ENCODE data around the gene PTGES3L. TPM values are rescaled to one million over a fixed set of nuclear protein-coding genes. Genes with fewer than 3 reads are reported as not detected.
A peak's percentile ranks its signal among the peaks of the same experiment; 100 is the strongest.

The PTGES3L gene
- total RNA-seq, 1 donor = under 0.01 TPM

DNA sequence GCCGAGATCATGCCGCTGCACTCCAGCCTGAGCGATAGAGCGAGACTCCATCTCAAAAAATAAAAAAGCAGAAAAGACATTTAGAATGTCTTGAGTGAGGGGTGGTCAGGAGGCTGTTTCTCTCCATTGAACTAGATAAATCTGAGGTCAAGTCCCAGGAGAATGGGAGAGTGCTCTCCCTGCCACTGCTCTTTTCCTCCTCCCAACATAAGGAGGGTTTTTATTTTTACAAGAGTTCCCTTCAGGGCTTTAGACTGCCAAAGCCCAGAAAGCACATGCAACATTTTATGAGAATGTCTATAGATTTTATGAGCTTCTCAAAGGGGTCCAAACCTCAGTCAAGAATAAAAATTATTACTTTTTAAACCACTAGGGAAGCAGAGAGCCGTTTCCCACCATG lies 46.7 kb upstream of the PTGES3L start:
- Histone ChIP-seq H3K4me1 (ENCODE audit: insufficient read depth, low read length) (peaks cover 3% of the 10 kb centered on the region), H3K9me3 (ENCODE audit: low read depth, low read length) (no peaks in the 10 kb centered on the region), H3K4me3 (ENCODE audit: insufficient read depth, low read length) (no peak overlapping the region), H3K4me2 (ENCODE audit: insufficient read depth, low read length) (no peak overlapping the region), H2AFZ (ENCODE audit: low read length) (no peak overlapping the region), H3K27me3 (ENCODE audit: insufficient read depth, low read length) (no peaks in the 10 kb centered on the region), H3K36me3 (ENCODE audit: insufficient read depth, low read length) (no peaks in the 10 kb centered on the region), H3K79me2 (ENCODE audit: insufficient read depth, low read length) (peaks cover 8% of the 10 kb centered on the region), H3K27ac (ENCODE audit: low read depth, low read length) (no peak overlapping the region), H4K20me1 (ENCODE audit: insufficient read depth, low read length) (no peaks in the 10 kb centered on the region)
- DNase-seq (ENCODE audit: insufficient read length, low spot score, missing footprints) = peak; percentile 79
- TF ChIP-seq, protein P1, sequence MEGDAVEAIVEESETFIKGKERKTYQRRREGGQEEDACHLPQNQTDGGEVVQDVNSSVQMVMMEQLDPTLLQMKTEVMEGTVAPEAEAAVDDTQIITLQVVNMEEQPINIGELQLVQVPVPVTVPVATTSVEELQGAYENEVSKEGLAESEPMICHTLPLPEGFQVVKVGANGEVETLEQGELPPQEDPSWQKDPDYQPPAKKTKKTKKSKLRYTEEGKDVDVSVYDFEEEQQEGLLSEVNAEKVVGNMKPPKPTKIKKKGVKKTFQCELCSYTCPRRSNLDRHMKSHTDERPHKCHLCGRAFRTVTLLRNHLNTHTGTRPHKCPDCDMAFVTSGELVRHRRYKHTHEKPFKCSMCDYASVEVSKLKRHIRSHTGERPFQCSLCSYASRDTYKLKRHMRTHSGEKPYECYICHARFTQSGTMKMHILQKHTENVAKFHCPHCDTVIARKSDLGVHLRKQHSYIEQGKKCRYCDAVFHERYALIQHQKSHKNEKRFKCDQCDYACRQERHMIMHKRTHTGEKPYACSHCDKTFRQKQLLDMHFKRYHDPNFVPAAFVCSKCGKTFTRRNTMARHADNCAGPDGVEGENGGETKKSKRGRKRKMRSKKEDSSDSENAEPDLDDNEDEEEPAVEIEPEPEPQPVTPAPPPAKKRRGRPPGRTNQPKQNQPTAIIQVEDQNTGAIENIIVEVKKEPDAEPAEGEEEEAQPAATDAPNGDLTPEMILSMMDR (IDR thresholded peaks at IDR 0.05; ENCODE audit: extremely low read depth, low read depth, low read length) = no peak

DNA sequence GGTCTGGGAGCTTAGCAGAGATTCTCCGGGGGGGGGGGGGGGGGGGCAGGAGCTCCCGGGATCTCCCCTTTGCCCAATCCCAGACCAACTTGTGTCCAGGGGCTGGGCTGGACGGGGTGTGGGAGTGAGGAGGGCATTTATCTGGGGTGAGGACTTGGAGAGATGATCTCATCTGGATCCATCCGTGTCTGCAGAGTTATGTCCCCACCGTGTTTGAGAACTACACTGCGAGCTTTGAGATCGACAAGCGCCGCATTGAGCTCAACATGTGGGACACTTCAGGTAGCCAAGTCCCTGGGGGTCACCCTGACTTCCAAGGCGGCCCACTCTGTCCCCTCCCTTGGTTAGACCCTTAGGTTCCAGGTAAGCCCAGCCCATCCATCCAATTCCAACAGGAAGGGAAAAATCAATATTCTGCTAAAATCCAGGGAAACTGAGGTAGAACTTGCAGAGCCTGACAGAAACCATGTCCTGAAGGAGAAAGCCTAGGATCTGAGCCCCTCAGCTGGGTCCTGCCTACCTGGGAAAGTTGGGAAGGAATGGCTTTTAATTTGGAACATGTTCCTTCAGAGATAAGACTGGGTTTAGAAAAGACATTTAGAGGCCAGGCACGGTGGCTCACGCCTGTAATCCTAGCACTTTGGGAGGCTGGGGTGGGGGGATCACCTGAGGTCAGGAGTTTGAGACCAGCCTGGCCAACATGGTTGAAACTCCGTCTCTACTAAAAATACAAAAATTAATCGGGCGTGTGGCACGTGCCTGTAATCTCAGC lies 46.1 kb upstream of the PTGES3L start:
- Histone ChIP-seq H3K4me1 (ENCODE audit: insufficient read depth, low read length) (peaks cover 4% of the 10 kb centered on the region), H4K20me1 (ENCODE audit: insufficient read depth, low read length) (no peaks in the 10 kb centered on the region), H2AFZ (ENCODE audit: low read length) (no peak overlapping the region), H3K27ac (ENCODE audit: low read depth, low read length) (no peak overlapping the region), H3K27me3 (ENCODE audit: insufficient read depth, low read length) (no peaks in the 10 kb centered on the region), H3K36me3 (ENCODE audit: insufficient read depth, low read length) (no peaks in the 10 kb centered on the region), H3K4me2 (ENCODE audit: insufficient read depth, low read length) (no peak overlapping the region), H3K79me2 (ENCODE audit: insufficient read depth, low read length) (peaks cover 15% of the 10 kb centered on the region), H3K4me3 (ENCODE audit: insufficient read depth, low read length) (no peak overlapping the region), H3K9me3 (ENCODE audit: low read depth, low read length) (no peaks in the 10 kb centered on the region)
- TF ChIP-seq, protein P1 (IDR thresholded peaks at IDR 0.05; ENCODE audit: extremely low read depth, low read depth, low read length) = no peak
- peak; percentile 90 for DNase-seq (ENCODE audit: insufficient read length, low spot score, missing footprints)

DNA sequence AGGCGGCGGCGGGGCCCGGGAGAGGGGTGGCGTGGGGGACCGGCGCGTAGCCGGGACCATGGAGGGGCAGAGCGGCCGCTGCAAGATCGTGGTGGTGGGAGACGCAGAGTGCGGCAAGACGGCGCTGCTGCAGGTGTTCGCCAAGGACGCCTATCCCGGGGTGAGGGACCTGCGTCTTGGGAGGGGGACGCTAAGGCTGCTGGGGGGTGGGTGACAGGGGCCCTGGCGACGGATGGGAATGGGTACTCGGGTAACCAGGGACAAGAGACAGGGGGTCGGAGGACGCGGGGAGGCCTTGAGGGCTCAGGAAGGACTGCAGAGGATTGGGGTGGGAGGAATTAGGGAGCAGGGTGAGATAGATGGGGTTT lies 45.4 kb upstream of the PTGES3L start:
- Histone ChIP-seq H3K27ac (ENCODE audit: low read depth, low read length) (no peak overlapping the region), H3K9me3 (ENCODE audit: low read depth, low read length) (no peaks in the 10 kb centered on the region), H4K20me1 (ENCODE audit: insufficient read depth, low read length) (peaks cover 2% of the 10 kb centered on the region), H3K4me2 (ENCODE audit: insufficient read depth, low read length) (peak overlapping the region; percentile 63), H3K36me3 (ENCODE audit: insufficient read depth, low read length) (peaks cover 1% of the 10 kb centered on the region), H3K27me3 (ENCODE audit: insufficient read depth, low read length) (no peaks in the 10 kb centered on the region), H3K4me1 (ENCODE audit: insufficient read depth, low read length) (peaks cover 11% of the 10 kb centered on the region), H3K4me3 (ENCODE audit: insufficient read depth, low read length) (peak overlapping the region; percentile 56), H3K79me2 (ENCODE audit: insufficient read depth, low read length) (peaks cover 20% of the 10 kb centered on the region), H2AFZ (ENCODE audit: low read length) (peak overlapping the region; percentile 59)
- no peak for DNase-seq (ENCODE audit: insufficient read length, low spot score, missing footprints)
- TF ChIP-seq, protein P1 (IDR thresholded peaks at IDR 0.05; ENCODE audit: extremely low read depth, low read depth, low read length) = no peak

DNA sequence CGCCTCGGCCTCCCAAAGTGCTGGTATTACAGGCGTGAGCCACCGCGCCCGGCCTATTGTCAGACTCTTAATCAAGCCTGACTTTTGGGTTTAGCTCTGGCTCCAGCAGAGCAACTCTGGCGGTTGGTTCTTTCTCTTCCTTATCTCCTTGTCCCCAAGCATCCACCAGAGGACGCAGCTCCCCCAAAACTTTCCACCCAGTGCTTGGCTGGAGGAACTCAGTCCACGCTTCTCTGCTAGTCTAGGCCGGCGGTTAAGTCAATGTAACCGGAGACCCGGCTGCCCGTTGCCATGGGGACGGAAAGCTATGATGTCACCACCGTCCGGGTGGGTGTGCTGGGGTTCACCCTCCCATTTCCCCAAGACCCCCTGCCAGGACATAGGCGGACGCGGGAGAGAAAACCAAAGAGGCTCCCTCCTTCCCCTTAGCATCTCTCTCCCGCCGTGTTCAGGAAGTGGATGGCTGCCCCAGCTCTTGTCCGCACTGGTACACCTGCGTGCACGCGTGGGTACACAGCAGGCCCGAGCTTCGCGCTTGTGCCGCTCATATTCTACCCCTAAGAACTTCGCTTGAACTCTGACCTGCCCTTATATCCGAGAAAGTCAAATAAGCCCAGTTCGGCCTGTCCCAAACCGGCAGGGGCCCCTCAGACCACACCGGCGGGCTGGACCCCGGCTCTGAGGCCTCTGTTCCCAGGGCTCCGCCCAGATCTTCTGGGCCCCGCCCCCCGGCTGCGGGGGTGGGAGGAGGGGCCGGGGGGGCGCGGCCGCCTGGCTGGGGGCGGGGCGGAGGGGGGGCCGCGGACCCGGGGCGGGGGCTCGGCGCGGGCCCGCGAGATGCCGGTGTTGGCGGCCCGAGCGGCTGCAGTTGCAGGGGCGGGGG lies 44.8 kb upstream of the PTGES3L start, which contains the start of gene RND2:
Gene RND2 (plus strand): TSS at position 825 of the 883 bp plus-strand sequence. CDS start 117 bp downstream, outside the sequence.
- TF ChIP-seq, protein P1 (IDR thresholded peaks at IDR 0.05; ENCODE audit: extremely low read depth, low read depth, low read length) = peak; percentile 91
- Histone ChIP-seq H3K4me3 (ENCODE audit: insufficient read depth, low read length) (peak within 1 kb of the TSS; percentile 74), H3K4me2 (ENCODE audit: insufficient read depth, low read length) (peak within 1 kb of the TSS; percentile 93), H3K79me2 (ENCODE audit: insufficient read depth, low read length) (peaks cover 26% of the 10 kb centered on the region), H3K27me3 (ENCODE audit: insufficient read depth, low read length) (no peaks in the 10 kb centered on the region), H3K27ac (ENCODE audit: low read depth, low read length) (peak within 1 kb of the TSS; percentile 63), H3K4me1 (ENCODE audit: insufficient read depth, low read length) (peaks cover 17% of the 10 kb centered on the region), H2AFZ (ENCODE audit: low read length) (peak within 1 kb of the TSS; percentile 96), H4K20me1 (ENCODE audit: insufficient read depth, low read length) (peaks cover 5% of the 10 kb centered on the region), H3K36me3 (ENCODE audit: insufficient read depth, low read length) (peaks cover 4% of the 10 kb centered on the region), H3K9me3 (ENCODE audit: low read depth, low read length) (no peaks in the 10 kb centered on the region)
- peak; percentile 100 for DNase-seq (ENCODE audit: insufficient read length, low spot score, missing footprints)
